Central memory CD8-positive, alpha-beta T cell (primary cell): ENCODE measurements around the gene SLC28A1.
"Not testable (repeated sequence)": the region's sequence is repeated elsewhere in the genome, so short reads cannot be mapped to it uniquely, and the experiment has no call there.

Experiments
- ATAC-seq: fragments of 150-1000 bp; cut with Tn5 transposase; replicated peaks from 2 replicates; pipeline ENCODE4 v1.10.0; 2022; ENCODE audit warnings: mild to moderate bottlenecking, moderate FRiP score, moderate number of reproducible peaks; ENCODE audit not compliant: poor library complexity, severe bottlenecking; ENCODE audit errors: extremely low read depth
- DNase-seq, 2 donors: peaks; one replicate each; pipeline ENCODE4 v3.0.0; 2021; ENCODE audit warnings: low spot score in 2 of 2
- H3K27ac Mint-ChIP-seq: one replicate; pipeline ENCODE4 v1.8.0; 2022; ENCODE audit warnings: low read depth, mild to moderate bottlenecking, moderate library complexity, mixed read lengths
- H3K27me3 Mint-ChIP-seq: one replicate; pipeline ENCODE4 v1.8.0; 2022; ENCODE audit warnings: mixed read lengths
- H3K36me3 Mint-ChIP-seq: one replicate; pipeline ENCODE4 v1.8.0; 2022; ENCODE audit warnings: mild to moderate bottlenecking, moderate library complexity, mixed read lengths; ENCODE audit not compliant: insufficient read depth
- H3K4me1 Mint-ChIP-seq: one replicate; pipeline ENCODE4 v1.8.0; 2022; ENCODE audit warnings: mixed read lengths
- H3K4me3 Mint-ChIP-seq: one replicate; pipeline ENCODE4 v1.8.0; 2022; ENCODE audit warnings: mild to moderate bottlenecking, moderate library complexity, mixed read lengths
- H3K9me3 Mint-ChIP-seq: one replicate; pipeline ENCODE4 v1.8.0; 2022; ENCODE audit warnings: mixed read lengths

The SLC28A1 gene

DNA sequence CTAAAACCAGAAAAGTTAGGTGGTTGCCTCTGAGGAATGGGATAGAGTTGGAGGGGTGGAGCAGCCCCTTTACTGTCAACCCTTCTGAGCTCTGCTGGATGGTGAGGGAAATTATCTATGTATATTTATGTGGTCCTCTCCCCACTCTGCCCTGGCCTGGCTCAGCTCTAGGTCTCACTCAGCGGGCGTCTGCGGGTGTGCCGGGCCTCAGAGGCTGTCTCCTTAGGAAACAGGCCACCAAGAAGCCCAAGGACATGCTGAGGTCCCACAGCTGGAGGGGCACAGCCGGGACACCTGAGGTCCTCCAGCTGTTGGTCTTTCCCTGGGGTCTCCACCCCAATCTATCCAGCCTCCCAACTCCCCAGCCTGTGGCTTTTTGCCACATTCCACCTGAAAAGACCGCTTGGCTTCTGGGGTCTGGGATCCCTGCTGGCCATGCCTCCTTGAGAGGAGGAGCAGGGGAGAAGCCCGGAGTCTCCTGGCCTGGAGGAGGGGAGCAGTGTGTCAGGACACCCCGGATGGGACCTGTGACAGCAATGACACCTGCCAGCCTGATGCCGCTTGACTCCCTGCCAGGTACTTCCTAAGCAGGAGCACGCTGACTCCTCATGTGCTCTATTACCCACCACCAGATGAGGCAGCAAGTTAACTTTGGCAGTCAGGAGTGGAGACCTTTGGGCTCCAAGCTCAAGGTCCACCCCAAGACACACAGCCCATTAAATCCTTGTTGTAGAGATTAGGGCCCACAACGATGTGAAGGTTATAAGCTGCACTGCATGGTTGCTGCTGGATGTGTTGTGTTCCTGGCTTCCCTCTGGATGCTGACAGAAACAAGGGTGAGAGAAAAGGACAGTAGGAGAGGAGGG is at the start of gene SLC28A1:
SLC28A1 (plus strand) TSS at position 747 of the 866 bp plus-strand sequence. CDS start 3,099 bp downstream, outside the sequence.
- Mint-ChIP-seq H3K4me3 (no peak within 1 kb of the TSS), H3K9me3 (no peaks in the 10 kb centered on the region), H3K27ac (no peak within 1 kb of the TSS), H3K36me3 (peaks cover 2% of the 10 kb centered on the region), H3K4me1 (no peaks in the 10 kb centered on the region), H3K27me3 (peaks cover 35% of the 10 kb centered on the region)
- ATAC-seq (no peak), DNase-seq (no peak)

GRCh38 chr15:84834969-84835368 is 49.5 kb upstream of the SLC28A1 start:
- H3K9me3 Mint-ChIP-seq: no peaks in the 10 kb centered on the region
- H3K4me1 Mint-ChIP-seq: no peaks in the 10 kb centered on the region
- H3K36me3 Mint-ChIP-seq: no peaks in the 10 kb centered on the region
- peaks cover 10% of the 10 kb centered on the region for H3K27me3 Mint-ChIP-seq
- ATAC-seq (no peak), DNase-seq (no peak)
- H3K4me3 Mint-ChIP-seq: no peak overlapping the region
- no peak overlapping the region for H3K27ac Mint-ChIP-seq

DNA sequence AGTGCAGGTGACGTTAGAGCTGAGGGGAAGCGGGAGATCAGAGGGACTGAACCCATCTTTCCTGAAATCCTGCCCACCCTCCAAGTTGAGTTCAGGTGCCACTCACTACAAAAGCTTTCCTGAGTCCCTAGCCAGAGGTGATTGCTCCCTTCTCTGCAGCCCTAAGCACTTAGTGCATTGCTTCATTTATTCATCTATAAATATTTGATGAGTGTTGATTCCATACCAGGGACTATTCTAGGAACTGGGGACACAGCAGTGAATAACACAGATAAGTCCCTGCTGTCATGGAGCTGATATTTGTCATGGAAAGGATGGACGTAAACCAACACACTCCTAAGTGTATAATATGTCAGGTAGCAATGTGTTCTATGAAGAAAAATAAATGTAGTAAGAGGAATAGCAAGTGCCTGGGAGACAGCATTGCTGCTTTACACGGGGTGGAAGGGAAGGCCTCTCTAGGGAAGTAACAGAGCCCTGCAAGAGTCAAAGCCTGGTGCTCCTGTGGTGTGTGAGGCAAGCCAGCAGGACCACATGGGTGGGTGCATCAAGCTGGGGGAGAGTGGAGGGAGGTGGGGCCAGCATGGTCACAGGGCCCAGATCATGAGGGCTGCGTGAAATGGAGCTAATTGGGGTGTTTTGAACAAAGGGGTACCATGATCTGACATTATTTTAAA is 48.7 kb upstream of the SLC28A1 start:
- Mint-ChIP-seq H3K9me3 (no peaks in the 10 kb centered on the region), H3K4me1 (no peaks in the 10 kb centered on the region), H3K27me3 (peaks cover 10% of the 10 kb centered on the region), H3K36me3 (no peaks in the 10 kb centered on the region), H3K4me3 (no peak overlapping the region), H3K27ac (no peak overlapping the region)
- DNase-seq: no peak
- no peak for ATAC-seq

GRCh38 chr15:84836844-84837243 is 47.6 kb upstream of the SLC28A1 start:
- DNase-seq (no peak), ATAC-seq (no peak)
- Mint-ChIP-seq H3K27me3 (peaks cover 20% of the 10 kb centered on the region), H3K27ac (no peak overlapping the region), H3K9me3 (no peaks in the 10 kb centered on the region), H3K36me3 (no peaks in the 10 kb centered on the region), H3K4me3 (no peak overlapping the region), H3K4me1 (no peaks in the 10 kb centered on the region)

DNA sequence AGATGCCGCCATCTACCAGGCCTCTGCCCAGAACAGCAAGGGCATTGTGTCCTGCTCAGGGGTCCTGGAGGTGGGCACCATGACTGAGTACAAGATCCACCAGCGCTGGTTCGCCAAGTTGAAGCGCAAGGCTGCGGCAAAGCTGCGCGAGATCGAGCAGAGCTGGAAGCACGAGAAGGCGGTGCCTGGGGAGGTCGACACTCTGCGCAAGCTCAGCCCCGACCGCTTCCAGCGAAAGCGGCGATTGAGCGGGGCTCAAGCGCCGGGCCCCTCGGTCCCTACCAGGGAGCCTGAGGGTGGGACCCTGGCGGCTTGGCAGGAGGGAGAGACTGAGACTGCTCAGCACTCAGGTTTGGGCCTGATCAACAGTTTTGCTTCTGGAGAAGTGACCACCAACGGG is 44.7 kb upstream of the SLC28A1 start:
- Mint-ChIP-seq H3K4me1 (no peaks in the 10 kb centered on the region), H3K27ac (no peak overlapping the region), H3K36me3 (no peaks in the 10 kb centered on the region), H3K9me3 (no peaks in the 10 kb centered on the region), H3K4me3 (no peak overlapping the region), H3K27me3 (peaks cover 20% of the 10 kb centered on the region)
- DNase-seq: no peak
- no peak for ATAC-seq

DNA sequence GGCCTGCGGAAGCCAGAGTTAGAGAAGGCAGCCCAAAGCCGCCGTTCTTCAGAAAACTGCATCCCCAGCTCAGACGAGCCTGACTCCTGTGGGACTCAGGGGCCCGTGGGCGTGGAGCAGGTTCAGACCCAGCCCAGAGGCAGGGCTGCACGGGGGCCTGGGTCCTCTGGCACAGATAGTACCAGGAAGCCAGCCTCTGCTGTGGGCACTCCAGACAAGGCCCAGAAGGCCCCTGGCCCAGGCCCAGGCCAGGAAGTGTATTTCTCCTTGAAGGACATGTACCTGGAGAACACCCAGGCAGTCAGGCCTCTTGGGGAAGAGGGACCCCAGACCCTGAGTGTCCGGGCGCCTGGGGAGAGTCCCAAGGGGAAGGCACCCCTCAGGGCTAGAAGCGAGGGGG is 44.2 kb upstream of the SLC28A1 start:
- Mint-ChIP-seq H3K27ac (no peak overlapping the region), H3K4me3 (no peak overlapping the region), H3K4me1 (no peaks in the 10 kb centered on the region), H3K27me3 (peaks cover 20% of the 10 kb centered on the region), H3K36me3 (no peaks in the 10 kb centered on the region), H3K9me3 (no peaks in the 10 kb centered on the region)
- DNase-seq (no peak), ATAC-seq (no peak)

- DNase-seq: no peak
- Mint-ChIP-seq H3K4me1 (no peaks in the 10 kb centered on the region), H3K4me3 (no peak overlapping the region), H3K27ac (no peak overlapping the region), H3K36me3 (no peaks in the 10 kb centered on the region), H3K9me3 (no peaks in the 10 kb centered on the region), H3K27me3 (peaks cover 20% of the 10 kb centered on the region)
- no peak for ATAC-seq
These were observed 43.6 kb upstream of the SLC28A1 start for GRCh38 chr15:84840741-84841429.

- peaks cover 6% of the 10 kb centered on the region for H3K9me3 Mint-ChIP-seq
- no peak overlapping the region for H3K27ac Mint-ChIP-seq
- peaks cover 2% of the 10 kb centered on the region for H3K36me3 Mint-ChIP-seq
- ATAC-seq: no peak
- no peaks in the 10 kb centered on the region for H3K4me1 Mint-ChIP-seq
- DNase-seq: no peak
- H3K27me3 Mint-ChIP-seq: peaks cover 11% of the 10 kb centered on the region
- no peak overlapping the region for H3K4me3 Mint-ChIP-seq
These were observed 41.7 kb upstream of the SLC28A1 start for GRCh38 chr15:84842781-84843180.

- Mint-ChIP-seq H3K27me3 (peaks cover 11% of the 10 kb centered on the region), H3K27ac (no peak overlapping the region), H3K36me3 (peaks cover 2% of the 10 kb centered on the region), H3K4me1 (no peaks in the 10 kb centered on the region), H3K9me3 (peaks cover 6% of the 10 kb centered on the region), H3K4me3 (no peak overlapping the region)
- DNase-seq: no peak
- ATAC-seq: no peak
These were observed 39.5 kb upstream of the SLC28A1 start for GRCh38 chr15:84844964-84845363.

DNA sequence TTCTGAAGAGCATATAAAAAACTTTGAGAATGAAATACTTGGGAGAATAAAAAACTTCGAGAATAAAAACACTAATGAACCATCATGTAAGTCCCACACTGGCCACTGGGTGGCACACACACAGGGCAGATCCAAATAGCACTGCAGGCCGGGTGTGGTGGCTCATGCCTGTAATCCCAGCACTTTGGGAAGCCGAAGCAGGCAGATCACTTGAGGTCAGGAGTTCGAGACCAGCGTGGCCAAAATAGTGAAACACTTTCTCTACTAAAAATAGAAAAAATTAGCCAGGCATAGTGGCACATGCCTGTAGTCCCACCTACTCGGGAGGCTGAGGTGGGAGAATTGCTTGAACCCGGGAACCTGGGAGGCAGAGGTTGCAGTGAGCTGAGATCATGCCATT is 38.8 kb upstream of the SLC28A1 start:
- H3K4me3 Mint-ChIP-seq, H3K4me1 Mint-ChIP-seq, ATAC-seq, H3K36me3 Mint-ChIP-seq, H3K27ac Mint-ChIP-seq, DNase-seq, H3K9me3 Mint-ChIP-seq: not testable (repeated sequence)
- peaks cover 11% of the 10 kb centered on the region for H3K27me3 Mint-ChIP-seq

- ATAC-seq: no peak
- DNase-seq: no peak
- H3K27ac Mint-ChIP-seq: no peak overlapping the region
- no peaks in the 10 kb centered on the region for H3K4me1 Mint-ChIP-seq
- H3K4me3 Mint-ChIP-seq: no peak overlapping the region
- H3K9me3 Mint-ChIP-seq: peaks cover 6% of the 10 kb centered on the region
- H3K27me3 Mint-ChIP-seq: peaks cover 6% of the 10 kb centered on the region
- peaks cover 2% of the 10 kb centered on the region for H3K36me3 Mint-ChIP-seq
These were observed 38.2 kb upstream of the SLC28A1 start for GRCh38 chr15:84846269-84846668.

- H3K9me3 Mint-ChIP-seq: peaks cover 6% of the 10 kb centered on the region
- H3K27me3 Mint-ChIP-seq: no peaks in the 10 kb centered on the region
- no peak overlapping the region for H3K27ac Mint-ChIP-seq
- ATAC-seq (no peak), DNase-seq (no peak)
- no peak overlapping the region for H3K4me3 Mint-ChIP-seq
- H3K36me3 Mint-ChIP-seq: peaks cover 2% of the 10 kb centered on the region
- H3K4me1 Mint-ChIP-seq: no peaks in the 10 kb centered on the region
These were observed 37.1 kb upstream of the SLC28A1 start for GRCh38 chr15:84847382-84847781.
